Measurements from ENCODE around the gene KCNIP4.
A peak's percentile ranks its signal among the peaks of the same experiment; 100 is the strongest.

The KCNIP4 gene

DNA sequence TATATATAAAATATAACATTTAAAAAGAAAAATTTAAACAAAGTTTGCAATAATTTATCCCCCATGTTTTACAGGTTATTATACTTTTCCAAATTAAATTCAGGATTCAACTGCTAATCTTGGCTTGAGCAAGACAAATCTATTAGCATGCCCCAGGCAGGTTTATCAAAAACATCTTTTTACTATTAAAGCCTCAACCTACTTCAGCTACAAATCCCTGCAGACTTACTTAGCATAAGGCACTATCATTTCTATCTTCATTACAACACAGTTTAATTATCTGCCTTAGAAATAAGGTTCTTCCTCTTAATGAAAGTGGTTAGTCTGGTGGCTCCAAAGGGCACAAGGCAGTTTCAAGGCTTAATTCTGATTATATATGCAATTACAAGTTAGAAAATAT, 770.7 kb downstream of the KCNIP4 start:
- no peak for DNase-seq (ENCODE audit: low read depth)
- no peak for TF ChIP-seq CTCF (conservative IDR thresholded peaks at IDR 0.05; ENCODE audit: low read depth, low read length)
- H3K4me3 ChIP-seq (ENCODE audit: low read depth, low read length), result no peak overlapping the region

- TF ChIP-seq CTCF (conservative IDR thresholded peaks at IDR 0.05; ENCODE audit: low read depth, low read length), result no peak
- DNase-seq (ENCODE audit: low read depth), result no peak
- no peak overlapping the region for H3K4me3 ChIP-seq (ENCODE audit: low read depth, low read length)
Observed at GRCh38 chr4:21177092-21177491, 771.5 kb downstream of the KCNIP4 start.

GRCh38 chr4:21167711-21168110, 780.9 kb downstream of the KCNIP4 start:
- DNase-seq (ENCODE audit: low read depth), result no peak
- no peak overlapping the region for H3K4me3 ChIP-seq (ENCODE audit: low read depth, low read length)
- TF ChIP-seq CTCF (conservative IDR thresholded peaks at IDR 0.05; ENCODE audit: low read depth, low read length), result no peak

- no peak for TF ChIP-seq CTCF (conservative IDR thresholded peaks at IDR 0.05; ENCODE audit: low read depth, low read length)
Observed at GRCh38 chr4:21155367-21155766, 793.2 kb downstream of the KCNIP4 start.

DNA sequence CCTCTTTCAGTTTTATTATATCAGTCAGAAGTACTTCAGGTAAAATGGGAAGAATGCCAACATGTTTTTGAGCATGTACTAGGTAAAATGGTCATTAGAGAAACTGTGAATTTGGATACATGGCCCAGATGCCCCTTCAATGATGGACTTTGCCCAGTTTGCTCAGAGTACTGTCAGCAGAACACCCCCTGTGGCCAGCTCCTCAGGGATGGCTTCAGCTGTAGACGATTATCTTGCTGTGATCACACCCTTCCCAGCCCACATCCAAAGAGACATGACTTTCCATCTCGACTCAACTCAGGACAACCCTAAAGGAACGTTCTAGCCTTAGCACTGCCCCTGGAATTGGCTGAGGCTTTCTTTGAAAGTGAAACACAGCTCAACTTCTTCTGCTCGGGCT, 809.2 kb downstream of the KCNIP4 start:
- TF ChIP-seq CTCF (conservative IDR thresholded peaks at IDR 0.05; ENCODE audit: low read depth, low read length), result no peak
- no peak for DNase-seq (ENCODE audit: low read depth)
- no peak overlapping the region for H3K4me3 ChIP-seq (ENCODE audit: low read depth, low read length)

More at GRCh38 chr4:21155367-21155766, 793.2 kb downstream of the KCNIP4 start:
- no peak for DNase-seq (ENCODE audit: low read depth)
- no peak overlapping the region for H3K4me3 ChIP-seq (ENCODE audit: low read depth, low read length)

DNA sequence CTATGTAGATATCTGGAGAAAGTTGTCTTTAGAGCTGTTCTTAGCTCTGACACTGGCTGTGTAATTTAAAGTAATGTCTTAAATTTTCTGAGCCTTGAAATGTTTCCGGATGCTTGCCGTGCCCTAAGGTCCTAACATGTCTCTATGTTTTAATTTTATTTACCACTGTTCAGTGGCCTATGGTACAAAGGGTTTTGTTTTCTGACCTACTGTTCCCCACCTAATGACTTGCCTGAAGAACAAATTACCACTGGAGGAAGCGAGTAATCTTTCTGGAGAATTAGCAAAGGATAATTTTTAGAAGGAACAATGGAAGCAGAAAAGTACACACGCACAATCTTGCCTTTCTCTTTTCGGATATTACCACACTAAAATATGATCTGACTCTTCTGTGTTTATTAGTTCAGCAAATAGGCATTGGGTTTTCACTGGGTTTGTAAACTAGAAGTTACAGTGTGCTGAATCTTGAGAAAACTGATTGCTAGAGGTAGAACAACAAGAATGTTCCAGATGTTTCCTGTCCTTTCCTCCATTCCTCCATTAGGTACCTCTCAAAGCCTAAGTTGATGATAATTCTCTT, 812.4 kb downstream of the KCNIP4 start:
- no peak for TF ChIP-seq CTCF (conservative IDR thresholded peaks at IDR 0.05; ENCODE audit: low read depth, low read length)
- no peak for DNase-seq (ENCODE audit: low read depth)
- H3K4me3 ChIP-seq (ENCODE audit: low read depth, low read length), result no peak overlapping the region

- DNase-seq (ENCODE audit: low read depth), result peak; percentile 16
- no peak for TF ChIP-seq CTCF (conservative IDR thresholded peaks at IDR 0.05; ENCODE audit: low read depth, low read length)
- H3K4me3 ChIP-seq (ENCODE audit: low read depth, low read length), result no peak overlapping the region
Observed at GRCh38 chr4:21134994-21135393, 813.6 kb downstream of the KCNIP4 start.

Measured in choroid plexus epithelial cell (primary cell).